HPDE6-E6E7 (cell line): ENCODE results near the gene FAIM2.
"Not testable (repeated sequence)": the region's sequence is repeated elsewhere in the genome, so short reads cannot be mapped to it uniquely, and the experiment has no call there.

ENCODE experiments used
- DNase-seq: peaks from one replicate; pipeline ENCODE4 v3.0.0; 2011; ENCODE audit warnings: missing footprints; ENCODE audit errors: extremely low spot score

FAIM2 gene

DNA sequence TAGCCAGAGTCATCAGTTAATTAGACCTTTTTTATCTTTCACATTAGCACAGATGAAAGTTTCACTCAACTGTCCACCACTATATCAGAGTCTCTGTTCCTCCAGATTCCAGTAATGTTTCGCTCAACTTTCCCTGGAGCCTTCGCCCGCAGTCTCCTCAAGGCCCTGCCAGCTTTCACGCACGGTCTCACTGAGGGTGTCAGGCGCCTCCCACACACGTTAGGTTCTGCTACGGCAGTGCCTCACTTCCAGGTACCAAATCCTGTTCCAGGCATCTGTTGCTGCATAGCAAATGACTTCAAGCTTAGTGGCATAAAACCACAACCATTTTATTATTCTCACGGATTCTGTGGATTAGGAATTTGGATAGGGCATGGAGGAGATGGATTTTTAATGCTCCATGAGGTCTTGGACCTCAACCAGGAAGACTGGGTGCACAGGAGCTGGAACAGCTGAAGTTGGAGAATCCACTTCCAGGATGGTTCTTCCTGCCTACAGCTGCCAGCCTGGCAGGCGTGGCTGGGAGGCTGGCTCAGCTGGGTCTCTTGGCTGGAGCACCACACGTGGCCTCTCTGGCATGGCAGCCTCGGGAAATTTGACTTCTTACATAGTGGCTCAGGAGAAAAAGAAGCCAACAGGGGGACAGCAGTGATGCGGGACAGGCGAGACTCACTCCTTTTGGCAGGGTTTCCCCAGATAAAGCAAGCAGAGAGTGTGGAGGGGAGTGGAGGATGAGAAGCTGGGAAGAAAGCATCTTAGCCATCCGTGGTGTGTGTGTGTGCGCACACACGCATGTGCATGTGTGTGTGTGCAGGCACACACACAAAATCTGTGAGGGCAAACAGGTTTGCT, 39.5 kb downstream of the FAIM2 start:
- DNase-seq, result no peak

DNA sequence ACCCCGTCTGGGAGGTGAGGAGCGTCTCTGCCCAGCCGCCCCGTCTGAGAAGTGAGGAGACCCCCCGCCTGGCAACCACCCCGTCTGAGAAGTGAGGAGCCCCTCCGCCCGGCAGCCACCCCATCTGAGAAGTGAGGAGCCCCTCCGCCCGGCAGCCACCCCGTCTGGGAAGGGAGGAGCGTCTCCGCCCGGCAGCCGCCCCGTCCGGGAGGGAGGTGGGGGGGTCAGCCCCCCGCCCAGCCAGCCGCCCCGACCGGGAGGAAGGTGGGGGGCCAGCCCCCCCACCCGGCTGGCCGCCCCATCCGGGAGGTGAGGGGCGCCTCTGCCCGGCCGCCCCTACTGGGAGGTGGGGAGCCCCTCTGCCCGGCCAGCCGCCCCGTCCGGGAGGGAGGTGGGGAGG, 42.8 kb downstream of the FAIM2 start:
- DNase-seq, result not testable (repeated sequence)

DNA sequence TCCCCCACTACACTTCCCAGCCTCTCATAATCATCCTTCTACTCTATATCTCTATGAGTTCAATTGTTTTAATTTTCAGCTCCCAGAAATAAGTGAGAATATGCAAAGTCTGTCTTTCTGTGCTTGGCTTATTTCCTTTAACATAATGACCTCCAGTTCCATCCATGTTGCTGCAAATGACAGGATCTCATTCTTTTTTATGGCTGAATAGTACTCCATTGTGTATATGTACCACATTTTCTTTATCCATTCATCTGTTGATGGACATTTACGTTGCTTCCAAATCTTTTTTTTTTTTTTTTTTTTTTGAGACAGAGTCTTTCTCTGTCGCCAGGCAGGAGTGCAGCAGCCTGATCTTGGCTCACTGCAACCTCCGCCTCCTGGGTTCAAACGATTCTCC, 47.8 kb downstream of the FAIM2 start:
- not testable (repeated sequence) for DNase-seq

DNA sequence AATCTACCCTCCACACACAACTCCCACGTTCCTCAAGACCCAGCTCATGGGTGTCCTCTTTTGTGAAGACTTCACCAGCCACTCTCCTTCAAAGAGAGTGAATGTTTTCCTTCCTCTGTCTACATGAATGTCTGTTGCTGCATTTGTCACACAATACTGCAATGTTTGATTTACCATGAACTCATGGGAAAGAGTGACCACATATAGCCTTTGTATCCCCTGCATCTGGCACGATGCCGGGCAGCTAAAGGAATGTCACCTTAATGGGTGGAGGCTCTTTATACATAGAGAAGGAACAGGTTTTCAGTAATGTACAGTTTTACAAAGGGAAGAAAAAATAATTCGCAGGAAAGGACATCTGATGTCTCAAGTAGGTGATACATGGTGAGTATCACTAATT, 48.7 kb downstream of the FAIM2 start:
- DNase-seq, result no peak

DNA sequence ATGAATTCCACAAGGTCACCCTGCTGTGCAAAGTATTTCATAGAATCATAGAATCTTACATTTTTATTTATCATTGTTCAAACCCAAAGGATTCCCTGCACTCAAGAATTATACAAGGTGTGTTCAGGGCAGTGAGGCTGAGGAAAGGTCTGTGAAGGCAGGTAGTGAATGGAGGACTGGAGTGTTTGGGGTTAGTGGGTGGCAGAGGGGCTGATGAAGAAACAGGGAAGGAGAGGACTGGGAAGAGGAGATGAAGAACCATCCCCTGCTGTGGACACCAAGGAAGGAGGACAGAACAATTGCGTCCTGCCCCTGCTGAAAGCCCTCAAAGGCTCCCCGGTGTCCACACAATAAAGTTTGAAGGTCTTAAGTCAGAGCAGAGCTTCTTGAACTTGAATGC, 50.0 kb downstream of the FAIM2 start:
- DNase-seq, result no peak

DNA sequence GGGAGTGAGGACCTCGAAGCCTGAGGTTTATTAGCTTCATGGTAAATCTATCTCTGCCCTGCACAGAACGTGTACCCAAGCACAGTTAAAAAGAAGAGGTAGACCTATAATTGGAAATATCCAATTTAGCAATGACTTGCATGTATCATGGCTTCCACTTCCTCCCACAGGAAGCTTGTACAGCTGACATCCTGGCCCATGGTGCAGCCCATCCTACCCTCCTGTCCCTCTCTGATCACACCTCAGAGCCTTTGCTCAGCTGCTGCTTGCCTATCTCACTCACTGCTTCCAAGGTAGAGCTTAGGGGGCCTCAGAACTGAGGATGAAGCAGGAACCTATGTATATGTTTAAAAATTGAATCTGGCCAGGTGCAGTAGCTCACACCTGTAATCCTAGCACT, 56.5 kb downstream of the FAIM2 start:
- no peak for DNase-seq

DNA sequence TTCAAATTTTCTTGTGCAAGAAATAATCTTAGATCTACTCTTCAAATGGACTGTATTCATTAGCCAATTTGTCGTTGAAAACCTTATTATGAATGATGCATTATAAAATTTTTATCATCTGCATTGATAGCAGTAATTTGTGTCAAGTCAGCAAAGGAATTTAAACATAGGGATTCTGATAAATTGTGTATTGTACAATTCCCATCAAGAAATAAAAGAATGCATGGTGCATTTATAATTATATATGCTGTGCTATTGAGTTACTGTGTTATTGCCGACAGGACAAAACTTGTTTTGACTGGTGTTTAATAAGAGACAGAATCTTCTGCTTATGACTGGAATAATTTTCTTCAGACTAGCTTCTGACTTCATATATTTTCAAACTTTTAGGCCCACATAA, 57.7 kb downstream of the FAIM2 start:
- no peak for DNase-seq

DNA sequence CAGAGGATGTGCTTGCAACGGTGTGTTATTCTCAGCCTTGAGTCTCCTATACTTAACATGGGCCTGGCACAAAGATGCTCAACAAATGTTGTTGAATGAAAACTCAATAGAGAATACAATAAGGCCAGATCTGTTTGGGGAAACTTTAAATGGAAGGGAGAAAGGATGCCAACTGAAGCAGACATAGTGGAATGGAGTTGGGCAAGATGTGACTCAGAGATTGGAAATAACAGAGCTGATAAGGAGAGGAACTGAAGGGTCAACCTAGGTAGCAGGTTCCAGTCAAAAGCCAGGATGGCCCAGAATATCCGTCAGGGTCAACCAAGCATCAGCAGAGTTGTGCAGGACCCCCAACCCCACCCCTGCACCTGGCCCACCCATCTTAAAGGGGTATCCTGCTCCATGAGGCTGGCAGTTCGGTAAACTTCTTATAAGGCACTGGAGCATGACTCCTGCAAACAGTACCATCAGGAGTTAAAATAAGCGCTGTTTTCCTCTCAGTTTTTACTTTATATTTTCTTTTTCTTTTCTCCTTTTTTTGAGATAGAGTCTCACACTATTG, 59.7 kb downstream of the FAIM2 start:
- no peak for DNase-seq

DNA sequence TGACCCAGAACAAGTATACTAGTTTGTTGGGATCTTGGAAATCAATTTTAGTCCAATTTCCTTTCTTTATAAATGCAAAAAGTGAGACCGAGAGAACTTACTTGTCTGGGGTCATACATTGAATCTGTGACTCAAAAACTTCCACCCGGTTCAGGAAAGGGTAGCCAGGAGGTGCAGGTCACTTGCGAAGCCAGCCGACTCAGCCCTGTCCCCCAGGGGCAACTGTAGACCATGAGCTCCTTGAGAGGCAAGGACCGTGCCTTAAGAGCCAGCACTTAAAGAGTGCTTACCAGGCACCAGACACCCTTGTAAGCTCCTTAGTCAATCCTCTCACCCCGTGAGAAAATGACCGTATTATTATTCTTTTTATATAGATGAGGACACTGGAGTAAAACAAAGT, 60.3 kb downstream of the FAIM2 start:
- DNase-seq, result no peak

DNA sequence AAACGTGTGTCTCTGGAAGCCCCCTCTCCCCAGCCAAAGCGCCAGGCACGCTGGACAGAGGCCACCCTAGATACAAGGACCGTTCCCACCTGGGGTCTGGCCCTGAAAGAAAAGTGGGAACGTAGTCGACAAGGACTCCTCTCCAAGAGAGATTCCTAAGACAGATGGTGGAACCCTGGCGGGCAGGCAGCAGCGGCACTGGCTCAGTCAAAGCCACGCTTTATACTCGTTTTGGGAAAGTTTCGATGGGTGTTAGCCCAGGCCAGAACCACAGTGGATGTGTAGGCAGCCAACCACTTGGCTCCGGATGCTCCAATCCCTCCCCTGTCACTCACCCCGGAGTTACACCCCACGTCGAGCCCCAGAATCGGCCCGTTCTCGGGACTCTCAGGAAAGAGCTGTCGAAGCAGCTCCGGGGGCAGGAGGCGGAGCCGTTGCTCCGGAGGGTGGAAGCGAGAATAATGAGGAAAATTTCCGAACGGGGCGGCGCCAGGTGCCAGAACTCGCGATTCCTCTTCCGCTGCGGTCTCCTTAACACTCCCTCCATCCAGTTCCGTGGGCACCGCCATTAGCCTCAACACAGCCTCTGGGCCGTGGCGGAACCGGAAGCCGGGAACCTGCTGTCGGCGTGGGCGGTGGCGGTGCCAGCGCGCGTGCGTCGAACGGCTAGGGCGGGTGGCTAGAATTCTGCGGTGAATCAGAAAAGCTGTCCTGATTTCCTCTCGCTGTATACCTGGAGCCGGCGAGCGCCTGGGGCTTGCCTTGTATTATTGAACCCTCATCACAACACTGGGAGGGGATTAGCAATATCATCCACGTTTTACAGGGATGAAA, 61.0 kb downstream of the FAIM2 start, which contains the start of gene BCDIN3D:
Gene BCDIN3D (minus strand): TSS at position 588 of the 834 bp plus-strand sequence. CDS start 19 bp downstream, at position 569.
- DNase-seq, result peak; percentile 85

DNA sequence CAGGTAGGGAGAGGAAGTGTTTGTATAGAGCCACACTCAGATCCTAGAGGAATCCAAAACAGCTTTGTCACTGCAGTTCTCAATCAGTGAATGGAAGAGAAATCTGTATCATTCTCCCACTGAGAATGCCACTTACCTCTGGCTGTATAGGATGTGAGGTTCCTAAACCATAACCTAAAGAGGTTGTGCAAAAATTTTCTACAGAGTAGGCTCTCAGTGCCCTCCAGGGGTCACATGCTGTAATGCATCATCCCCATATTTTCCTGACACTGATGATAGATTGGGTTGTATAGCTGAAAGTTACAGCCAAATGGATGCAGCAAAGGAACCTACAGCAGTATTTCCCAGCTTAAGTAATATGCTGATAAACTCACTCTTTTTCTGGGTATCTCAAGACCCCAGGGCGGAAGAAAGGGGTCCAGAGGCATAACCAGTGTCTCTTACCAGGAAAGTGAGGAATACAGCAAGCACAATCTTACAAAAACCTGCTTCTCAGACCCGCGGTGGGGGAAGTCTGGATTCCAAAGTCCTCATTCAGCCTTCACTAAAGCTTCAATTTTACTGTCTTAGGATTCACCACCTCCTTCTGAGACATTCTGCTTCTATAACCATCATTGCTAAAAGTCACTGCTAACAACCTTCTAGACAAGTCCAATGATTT, 64.6 kb downstream of the FAIM2 start:
- no peak for DNase-seq

DNA sequence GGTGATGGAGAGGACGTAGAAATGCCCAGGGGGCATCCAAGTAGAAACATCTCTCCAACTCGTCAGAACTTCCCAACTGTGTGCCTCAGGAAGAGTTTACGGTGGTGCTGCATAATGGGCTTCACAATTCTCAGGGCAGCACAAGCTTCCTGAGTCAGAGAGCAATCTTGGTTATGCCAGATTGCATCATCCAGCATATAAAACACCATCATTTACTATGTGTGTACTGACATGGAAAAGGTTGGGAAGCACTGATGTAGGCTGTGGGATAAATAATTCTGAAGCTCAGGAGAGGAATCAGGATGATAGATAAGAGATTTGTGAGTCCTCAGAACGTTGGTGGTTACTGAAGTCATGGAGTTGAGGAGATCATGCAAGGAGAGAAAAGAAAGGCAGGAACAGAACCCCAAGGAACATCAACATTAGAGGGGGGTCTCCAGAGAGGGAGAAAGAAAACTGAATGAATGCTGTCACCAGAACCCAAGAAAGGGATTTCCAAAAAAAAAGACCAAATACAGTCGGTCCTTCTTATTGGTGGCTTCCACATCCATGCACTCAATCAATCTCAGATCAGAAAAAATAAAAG, 70.8 kb downstream of the FAIM2 start:
- no peak for DNase-seq

DNA sequence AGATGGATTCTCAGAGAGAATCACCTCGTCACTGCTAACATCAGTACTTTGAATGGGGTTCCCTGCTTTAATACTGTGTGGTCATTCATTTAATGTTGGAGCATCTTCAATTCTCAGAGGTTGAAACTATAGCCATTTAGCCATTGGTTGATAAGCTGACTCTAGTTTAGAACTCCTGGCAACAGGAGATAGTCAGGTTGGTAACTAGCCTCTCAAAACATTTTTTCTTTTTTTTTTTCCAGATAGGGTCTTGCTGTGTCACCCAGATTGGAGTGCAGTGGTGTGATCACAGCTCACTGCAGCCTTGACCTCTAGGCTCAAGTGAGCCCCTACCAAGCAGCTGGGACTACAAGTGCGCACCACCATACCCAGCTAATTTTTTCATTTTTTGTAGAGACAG, 72.0 kb downstream of the FAIM2 start:
- no peak for DNase-seq

DNA sequence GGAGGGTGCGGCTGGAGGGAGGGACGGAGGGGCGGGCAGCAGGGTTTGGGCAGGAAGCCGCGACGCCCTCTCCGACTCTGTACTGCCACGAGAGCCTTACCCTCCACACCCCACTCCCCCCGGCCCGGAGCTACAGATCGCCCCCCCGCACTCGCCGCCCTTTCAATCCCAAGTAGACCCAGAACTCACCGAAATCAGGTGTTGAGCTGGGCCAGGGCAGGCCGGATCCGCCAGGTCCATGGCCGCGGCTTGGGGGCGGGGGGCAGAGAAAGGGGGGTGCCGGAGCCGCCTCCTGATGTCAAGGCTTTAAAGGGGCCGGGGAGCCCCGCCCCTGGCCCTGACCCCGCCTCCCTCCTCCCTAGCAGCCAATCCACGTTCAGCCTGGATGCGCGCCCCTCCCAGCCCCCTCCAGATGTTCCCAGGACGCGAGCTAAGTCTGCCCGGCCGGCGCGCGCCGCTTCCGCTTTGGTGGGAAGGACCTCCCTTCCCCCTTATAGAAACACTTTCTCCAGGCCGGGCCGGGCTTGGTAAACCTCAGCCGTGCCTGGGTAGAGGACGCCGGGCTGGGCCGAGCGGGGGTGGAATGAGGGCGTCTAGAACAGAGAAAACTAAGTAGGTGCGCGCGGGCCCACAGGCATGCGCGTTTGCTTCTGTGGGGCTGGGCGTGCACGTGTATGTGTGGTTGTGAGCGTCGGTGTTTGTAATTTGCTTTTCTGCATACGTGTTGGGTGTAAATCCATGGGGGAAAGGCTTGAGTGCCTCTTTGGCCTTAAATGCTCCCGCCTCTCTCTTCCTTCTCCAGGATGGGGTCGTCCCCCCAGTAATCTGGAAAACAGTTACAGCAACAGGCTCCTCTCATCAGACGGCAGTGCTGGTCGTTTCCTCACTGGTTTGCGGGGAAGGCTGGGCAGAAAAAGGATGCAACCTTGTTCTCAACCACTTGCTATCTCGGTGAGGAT, 75.3 kb downstream of the FAIM2 start, which contains the start of gene NCKAP5L:
Gene NCKAP5L (minus strand): TSS at position 281 of the 959 bp plus-strand sequence. CDS start 24,369 bp downstream, outside the sequence.
- peak; percentile 95 for DNase-seq

DNA sequence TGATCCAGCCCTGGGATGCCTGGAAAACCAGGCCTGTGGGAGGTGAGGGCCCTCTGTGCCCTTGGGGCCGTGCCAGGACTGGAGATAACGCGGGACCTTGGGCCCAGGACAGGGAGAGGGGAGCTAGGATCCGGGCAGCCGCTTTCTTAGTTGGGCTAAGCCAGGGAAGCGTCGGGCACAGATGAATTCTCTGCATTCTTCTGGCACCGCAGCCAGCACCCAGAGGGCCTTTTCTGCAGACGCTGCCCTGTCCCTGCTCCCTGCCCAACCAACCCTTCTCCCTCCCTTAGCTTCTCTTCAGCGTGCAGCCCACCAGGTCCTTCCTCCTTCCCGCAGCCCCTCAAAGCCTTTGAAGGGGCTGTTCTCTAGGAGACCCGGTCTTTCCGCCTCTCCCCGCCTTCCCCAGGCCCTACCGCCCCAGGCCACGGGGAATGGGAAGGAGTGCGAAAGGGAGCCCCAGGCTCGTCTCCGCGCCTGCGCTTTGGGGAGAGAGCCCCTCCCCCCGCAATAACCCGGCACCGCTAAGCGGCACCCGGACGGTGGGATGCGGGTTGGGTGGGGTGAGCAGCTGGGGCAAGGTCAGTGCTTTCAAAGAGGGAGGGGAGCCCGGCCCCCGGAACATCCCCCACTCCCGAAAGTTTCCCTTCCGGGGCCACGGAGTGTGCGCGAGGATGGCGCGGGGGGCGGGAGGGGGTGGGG, 76.2 kb downstream of the FAIM2 start:
- DNase-seq, result peak; percentile 49

DNA sequence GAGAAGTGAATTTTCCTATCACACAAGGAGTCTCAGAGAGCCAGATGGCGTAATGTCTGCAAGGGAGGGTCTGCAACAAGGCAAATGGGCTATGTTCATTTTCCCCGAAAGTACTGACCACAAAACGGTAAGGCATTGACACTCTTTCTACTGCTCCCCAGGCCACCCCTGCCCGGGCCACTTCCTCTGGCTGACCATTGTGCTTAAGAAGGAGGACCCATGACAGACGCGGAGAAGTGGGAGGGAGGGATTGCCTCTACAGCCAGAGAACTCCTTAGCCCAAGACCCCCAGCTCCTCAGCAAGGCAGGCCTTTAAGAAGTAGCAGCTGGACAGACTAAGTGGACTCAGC, 76.7 kb downstream of the FAIM2 start:
- DNase-seq, result no peak

DNA sequence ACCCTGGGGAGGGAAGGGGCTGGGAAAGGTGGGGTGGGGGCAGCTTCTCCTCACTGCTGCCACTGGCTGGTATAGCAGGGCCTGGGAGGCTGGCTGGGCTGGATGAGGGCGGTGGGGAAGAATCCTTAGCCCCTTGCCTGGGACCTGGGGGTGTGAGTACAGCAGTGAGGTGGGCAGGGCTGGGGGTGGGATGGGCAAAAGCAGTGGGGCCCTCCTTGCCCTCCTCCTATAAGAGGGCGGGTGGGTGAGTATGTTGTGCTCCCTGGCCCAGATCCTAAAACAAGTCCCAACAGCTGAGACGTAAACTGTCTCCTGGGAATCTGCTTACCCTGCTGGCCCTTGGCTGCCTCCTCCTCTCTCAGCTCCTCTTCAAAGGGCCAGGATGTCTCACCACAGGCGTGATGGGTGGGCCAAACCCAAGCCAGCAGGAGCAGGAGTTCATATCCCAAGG, 77.7 kb downstream of the FAIM2 start:
- DNase-seq, result no peak

DNA sequence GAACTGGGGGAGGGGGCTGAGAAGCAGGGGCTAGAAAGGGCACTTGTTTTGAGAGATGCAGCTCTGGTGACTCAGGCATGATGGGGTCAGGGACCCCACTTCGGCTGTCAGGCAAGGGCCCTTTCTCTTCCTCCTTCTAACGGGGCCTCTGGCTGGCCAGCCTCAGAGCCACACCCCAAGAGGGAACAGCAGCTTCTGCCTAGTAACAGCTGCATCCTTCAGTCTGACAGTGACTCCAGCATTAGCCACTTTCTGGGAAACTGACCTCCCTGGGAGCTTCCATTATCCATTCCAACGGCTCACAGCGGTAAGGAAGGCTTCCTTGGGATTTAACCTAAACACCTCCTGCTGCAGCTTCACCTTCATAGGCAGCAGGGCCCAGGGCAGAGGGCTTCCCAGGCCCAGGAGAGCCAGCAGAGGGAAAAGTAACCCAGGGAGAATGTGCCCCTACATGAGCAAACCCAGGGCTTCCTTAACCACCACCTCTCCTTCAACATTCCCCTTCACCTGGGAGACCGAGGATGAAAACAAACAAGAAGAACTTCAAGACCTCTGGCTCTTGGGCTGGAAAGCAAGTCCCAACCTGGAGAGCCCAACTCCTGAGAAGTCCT, 78.2 kb downstream of the FAIM2 start:
- no peak for DNase-seq

DNA sequence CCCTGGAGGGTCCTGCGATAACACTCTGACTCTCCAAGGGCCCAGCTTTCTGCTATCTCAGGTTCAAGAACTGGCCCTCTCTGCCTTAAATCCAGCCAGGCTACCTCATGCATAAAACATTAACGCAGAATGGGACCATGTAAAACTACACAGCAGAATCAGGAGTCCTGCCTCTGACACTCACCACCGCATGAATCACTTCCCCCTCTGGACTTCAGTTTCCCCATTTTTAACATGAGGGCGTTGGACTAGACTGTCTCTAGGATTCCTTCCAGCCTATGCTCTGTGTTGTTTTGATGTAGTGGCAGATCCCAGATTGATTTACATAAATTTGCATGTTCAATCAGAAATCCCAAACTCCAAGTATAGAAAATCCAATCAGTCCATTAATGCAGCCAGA, 78.8 kb downstream of the FAIM2 start:
- DNase-seq, result no peak
